BJ (cell line): Measurements from ENCODE around the gene MMRN2. TPM values are rescaled to one million over a fixed set of nuclear protein-coding genes. Genes with fewer than 3 reads are reported as not detected.
"Not testable (repeated sequence)": the region's sequence is repeated elsewhere in the genome, so short reads cannot be mapped to it uniquely, and the experiment has no call there.

ENCODE experiments used
- CTCF ChIA-PET: fragments of 350-600 bp; formaldehyde crosslinking; extraction: SDS; loops from one replicate; lab custom pipeline; 2021; ENCODE audit warnings: antibody characterized with exemption, inconsistent platforms; lab: Yijun Ruan, JAX
- POLR2A ChIA-PET: fragments of 300-600 bp; sonication (Branson Sonifier 250); formaldehyde crosslinking; extraction: SDS; loops from one replicate; lab custom pipeline; 2021; ENCODE audit warnings: antibody characterized with exemption; lab: Charles Lee
- DNase-seq: peaks from one replicate; pipeline ENCODE4 v3.0.0-alpha.2; 2011; ENCODE audit warnings: low read depth
- H3K27me3 ChIP-seq: 2 replicates; pipeline ENCODE4 v1.6.0; 2011; ENCODE audit warnings: low read length; ENCODE audit not compliant: control insufficient read depth, insufficient read depth
- H3K36me3 ChIP-seq: 2 replicates; pipeline ENCODE4 v1.5.1; 2011; ENCODE audit warnings: low read length; ENCODE audit not compliant: control insufficient read depth, insufficient read depth
- H3K4me3 ChIP-seq: 2 replicates; pipeline ENCODE4 v1.5.1; 2011; ENCODE audit warnings: low read depth, mild to moderate bottlenecking, control low read depth, low read length
- CTCF ChIP-seq: IDR thresholded peaks from 2 replicates; pipeline ENCODE4 v1.5.1; 2011; ENCODE audit warnings: low read depth, mild to moderate bottlenecking, control low read depth, inconsistent platforms, low read length, moderate library complexity; ENCODE audit not compliant: insufficient read depth
- polyA minus RNA-seq: library from RNA; depleted of rRNA, polyadenylated mRNA; stranded (reverse); fragments of >200 nt; gene quantifications from 2 replicates; pipeline ENCODE4 v1.2.3, GENCODE V29; 2011; rRNA and poly(A)+ RNA removed
- polyA plus RNA-seq: library from polyadenylated mRNA; depleted of rRNA; stranded (reverse); fragments of >200 nt; gene quantifications from 2 replicates; pipeline ENCODE4 v1.2.3, GENCODE V29; 2011; rRNA removed

MMRN2 gene
- polyA plus RNA-seq (1.9 and 2.7 TPM in 2 replicates), polyA minus RNA-seq (1.7 and 1.9 TPM in 2 replicates)

GRCh38 chr10:86957471-86958115 is at the start of gene MMRN2:
Gene MMRN2, minus strand, starts transcription at chr10:86957615. Its CDS starts 74 bp downstream, at chr10:86957541.
- ChIA-PET POLR2A (interaction anchor here (1.7 kb wide), 1 partner anchor 12 kb away, joined by 4 read pairs; no protein-coding TSS in a partner anchor), CTCF (interaction anchor here (1.1 to 19.2 kb wide), 4 partner anchors 10 to 269 kb away, joined by 3 to 346 read pairs (median 4); no protein-coding TSS in a partner anchor)
- no peak for DNase-seq
- no peak for TF ChIP-seq CTCF
- Histone ChIP-seq H3K27me3 (no peaks in the 10 kb centered on the region), H3K4me3 (no peak within 1 kb of the TSS), H3K36me3 (no peaks in the 10 kb centered on the region)

- CTCF ChIA-PET, H3K36me3 ChIP-seq, H3K27me3 ChIP-seq, POLR2A ChIA-PET, DNase-seq, H3K4me3 ChIP-seq: not testable (repeated sequence)
Measured at GRCh38 chr10:87007124-87007523, 49.7 kb upstream of the MMRN2 start.

GRCh38 chr10:87000491-87000890 is 43.1 kb upstream of the MMRN2 start:
- CTCF ChIA-PET = no interaction called here
- POLR2A ChIA-PET = no interaction called here
- TF ChIP-seq CTCF = no peak
- DNase-seq = no peak
- Histone ChIP-seq H3K36me3 (no peaks in the 10 kb centered on the region), H3K27me3 (no peaks in the 10 kb centered on the region), H3K4me3 (no peak overlapping the region)

GRCh38 chr10:86999802-87000403 is 42.5 kb upstream of the MMRN2 start:
- CTCF ChIA-PET = not testable (repeated sequence)

GRCh38 chr10:86992929-86993328 is 35.5 kb upstream of the MMRN2 start:
- DNase-seq = no peak
- no peak for TF ChIP-seq CTCF
- CTCF ChIA-PET = interaction anchor here (1.7 kb wide), 1 partner anchor 13 kb away, joined by 3 read pairs; no protein-coding TSS in a partner anchor
- Histone ChIP-seq H3K36me3 (no peaks in the 10 kb centered on the region), H3K27me3 (no peaks in the 10 kb centered on the region), H3K4me3 (no peak overlapping the region)
- POLR2A ChIA-PET = no interaction called here

More at GRCh38 chr10:86999802-87000403, 42.5 kb upstream of the MMRN2 start:
- H3K36me3 ChIP-seq, H3K27me3 ChIP-seq, POLR2A ChIA-PET, DNase-seq, H3K4me3 ChIP-seq: not testable (repeated sequence)

GRCh38 chr10:86992456-86992855 is 35.0 kb upstream of the MMRN2 start:
- ChIA-PET CTCF (interaction anchor here (0.7 to 1.7 kb wide), 2 partner anchors 13 to 22 kb away, joined by 3 read pairs; no protein-coding TSS in a partner anchor), POLR2A (interaction anchor here (0.5 kb wide), 1 partner anchor 199 kb away, joined by 3 read pairs; no protein-coding TSS in a partner anchor)
- DNase-seq = no peak
- Histone ChIP-seq H3K36me3 (no peaks in the 10 kb centered on the region), H3K4me3 (no peak overlapping the region), H3K27me3 (no peaks in the 10 kb centered on the region)
- no peak for TF ChIP-seq CTCF

GRCh38 chr10:86991362-86991761 is 33.9 kb upstream of the MMRN2 start:
- H3K36me3 ChIP-seq, DNase-seq, POLR2A ChIA-PET, H3K27me3 ChIP-seq, H3K4me3 ChIP-seq: not testable (repeated sequence)
- CTCF ChIA-PET = interaction anchor here (1.7 kb wide), 1 partner anchor 11 kb away, joined by 3 read pairs; no protein-coding TSS in a partner anchor
